ENCODE measurements around the gene PID1.

DNA sequence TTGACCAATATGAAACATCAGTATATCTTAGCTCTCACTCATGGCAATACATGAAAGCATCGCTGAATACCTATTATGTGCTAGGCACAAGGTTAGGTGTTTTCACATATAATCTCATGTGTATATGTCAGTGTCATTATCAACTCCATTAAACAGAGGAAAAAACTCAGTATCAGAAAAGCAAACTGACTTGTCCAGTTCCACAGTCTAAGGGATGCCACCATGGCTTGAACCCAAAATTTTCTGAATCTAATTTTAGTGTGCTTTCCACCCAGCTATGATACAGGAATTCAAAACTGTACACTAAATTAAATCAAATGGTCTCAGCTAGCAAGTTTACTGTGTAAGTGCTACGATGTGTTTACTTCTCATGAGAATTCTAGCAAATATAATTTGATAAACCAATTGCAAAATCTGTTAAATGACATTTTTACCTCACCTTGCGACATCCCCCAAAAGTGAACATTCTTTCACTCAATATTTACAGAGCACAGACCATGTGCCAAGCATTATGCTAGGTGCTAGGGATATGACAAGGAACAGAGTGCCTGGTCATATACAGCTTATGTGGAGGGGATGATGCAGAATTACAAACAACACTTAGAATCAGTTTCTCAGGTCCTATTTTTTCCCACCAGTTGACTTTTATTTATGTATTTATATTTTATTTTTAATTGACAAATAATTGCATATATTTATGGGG lies 211.6 kb downstream of the PID1 start:
- TF ChIP-seq SUZ12 (IDR thresholded peaks at IDR 0.05; ENCODE audit: extremely low read depth, insufficient read depth, insufficient read length): no peak
- no peak for TF ChIP-seq ZNF274 (IDR thresholded peaks at IDR 0.05; ENCODE audit: low read depth, low read length)
